Left kidney (tissue), 2 donors: ENCODE measurements around the gene MTM1. TPM values are rescaled to one million over a fixed set of nuclear protein-coding genes. Genes with fewer than 3 reads are reported as not detected.

Experiments
- DNase-seq: peaks from one replicate; pipeline ENCODE4 v3.0.0-alpha.2; 2013
- polyA plus RNA-seq: library from polyadenylated mRNA; unstranded; fragments of 120-200 nt; gene quantifications from one replicate; pipeline ENCODE4 v1.2.1, GENCODE V29; 2013; ENCODE audit not compliant: insufficient read length

MTM1 gene
- polyA plus RNA-seq, 1 donor, result 17.6 TPM

DNA sequence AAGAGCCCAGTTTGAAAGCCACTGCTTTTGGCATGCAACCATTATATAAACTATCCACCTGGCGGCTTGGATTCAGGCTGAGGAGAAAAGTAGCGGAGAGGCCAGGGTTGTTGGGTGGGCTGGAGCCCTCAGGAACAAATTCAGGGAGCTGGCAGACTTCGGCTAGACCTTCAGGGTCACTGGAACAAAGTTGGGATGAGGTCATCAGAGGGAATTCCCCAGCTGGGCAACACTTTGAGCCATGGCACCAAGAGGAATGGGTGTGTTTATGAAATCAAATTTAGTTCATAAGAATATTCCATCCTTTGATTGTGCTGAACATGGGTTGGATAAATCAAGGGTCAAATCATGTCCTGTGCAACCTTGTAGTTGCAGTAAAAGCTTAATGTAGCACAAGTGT lies 146.8 kb downstream of the MTM1 start:
- DNase-seq, result no peak

- no peak for DNase-seq
Measured at GRCh38 chrX:150719621-150720020, 151.2 kb downstream of the MTM1 start.

Other genes starting within 250 kb of the MTM1 start
- 7.5 TPM for gene MAMLD1, start 205.3 kb upstream of the MTM1 start, polyA plus RNA-seq
- gene MTMR1, start 124.8 kb downstream of the MTM1 start, polyA plus RNA-seq, result 31.8 TPM